Measurements from ENCODE around the gene MORC2.
A peak's percentile ranks its signal among the peaks of the same experiment; 100 is the strongest.

Gene MORC2

GRCh38 chr22:30880847-30881246, 87.7 kb downstream of the MORC2 start:
- Mint-ChIP-seq H3K9me3 (no peaks in the 10 kb centered on the region), H3K27me3 (ENCODE audit: low read depth) (peaks cover 3% of the 10 kb centered on the region), H3K4me1 (peaks cover 43% of the 10 kb centered on the region), H3K4me3 (no peak overlapping the region), H3K27ac (no peak overlapping the region), H3K36me3 (ENCODE audit: low read depth) (no peaks in the 10 kb centered on the region)
- TF ChIP-seq CTCF (IDR thresholded peaks at IDR 0.05; ENCODE audit: unreplicated experiment in 3 of 3), result no peak

- TF ChIP-seq CTCF (IDR thresholded peaks at IDR 0.05; ENCODE audit: unreplicated experiment in 3 of 3), result no peak
- Mint-ChIP-seq H3K36me3 (ENCODE audit: low read depth) (no peaks in the 10 kb centered on the region), H3K27me3 (ENCODE audit: low read depth) (peaks cover 3% of the 10 kb centered on the region), H3K27ac (no peak overlapping the region), H3K4me3 (no peak overlapping the region), H3K9me3 (no peaks in the 10 kb centered on the region), H3K4me1 (peaks cover 43% of the 10 kb centered on the region)
These were observed 88.4 kb downstream of the MORC2 start for GRCh38 chr22:30880181-30880601.

GRCh38 chr22:30879415-30879797, 89.2 kb downstream of the MORC2 start:
- H3K9me3 Mint-ChIP-seq, result no peaks in the 10 kb centered on the region
- H3K4me3 Mint-ChIP-seq, result no peak overlapping the region
- TF ChIP-seq CTCF (IDR thresholded peaks at IDR 0.05; ENCODE audit: unreplicated experiment in 3 of 3), result no peak
- peaks cover 43% of the 10 kb centered on the region for H3K4me1 Mint-ChIP-seq
- H3K36me3 Mint-ChIP-seq (ENCODE audit: low read depth), result no peaks in the 10 kb centered on the region
- peak overlapping the region; percentile 31 to 83 (median 60) for H3K27ac Mint-ChIP-seq
- peaks cover 3% of the 10 kb centered on the region for H3K27me3 Mint-ChIP-seq (ENCODE audit: low read depth)

- Mint-ChIP-seq H3K9me3 (no peaks in the 10 kb centered on the region), H3K27me3 (ENCODE audit: low read depth) (peaks cover 3% of the 10 kb centered on the region), H3K4me1 (peaks cover 43% of the 10 kb centered on the region), H3K36me3 (ENCODE audit: low read depth) (no peaks in the 10 kb centered on the region), H3K27ac (peak overlapping the region; percentile 31 to 83 (median 60)), H3K4me3 (peak overlapping the region; percentile 11 to 37 (median 24))
- no peak for TF ChIP-seq CTCF (IDR thresholded peaks at IDR 0.05; ENCODE audit: unreplicated experiment in 3 of 3)
These were observed 89.8 kb downstream of the MORC2 start for GRCh38 chr22:30878516-30879414.

GRCh38 chr22:30877662-30878515, 90.7 kb downstream of the MORC2 start:
- H3K27ac Mint-ChIP-seq, result peak overlapping the region in 2 of 3 experiments; percentile 31 to 60
- H3K4me1 Mint-ChIP-seq, result peaks cover 43% of the 10 kb centered on the region
- no peak for TF ChIP-seq CTCF (IDR thresholded peaks at IDR 0.05; ENCODE audit: unreplicated experiment in 3 of 3)
- H3K9me3 Mint-ChIP-seq, result no peaks in the 10 kb centered on the region
- no peaks in the 10 kb centered on the region for H3K36me3 Mint-ChIP-seq (ENCODE audit: low read depth)
- peaks cover 3% of the 10 kb centered on the region for H3K27me3 Mint-ChIP-seq (ENCODE audit: low read depth)
- no peak overlapping the region for H3K4me3 Mint-ChIP-seq

All from nephron (organoid).